Esophagus squamous epithelium (tissue), 4 donors: Measurements from ENCODE around the gene FAM110D.

Experiments used
- POLR2A ChIP-seq, 4 donors: fragments of 450-650 bp; IDR thresholded peaks; one replicate each; pipeline ENCODE4 v1.6.1; 2017; ENCODE audit warnings: antibody characterized with exemption in 4 of 4, mild to moderate bottlenecking in 4 of 4, moderate library complexity in 3 of 4
- TF ChIP-seq, protein P1 (sequence below), 6 experiments: fragments of 450-650 bp in 4 of 6; fragments of 200-600 bp in 2 of 6; sonication (generic) in 2 of 6; IDR thresholded peaks; one replicate each; pipeline ENCODE4 v1.5.1; 2016 to 2019; ENCODE audit warnings: antibody characterized with exemption in 6 of 6, mild to moderate bottlenecking in 4 of 6, moderate library complexity in 4 of 6

DNA sequence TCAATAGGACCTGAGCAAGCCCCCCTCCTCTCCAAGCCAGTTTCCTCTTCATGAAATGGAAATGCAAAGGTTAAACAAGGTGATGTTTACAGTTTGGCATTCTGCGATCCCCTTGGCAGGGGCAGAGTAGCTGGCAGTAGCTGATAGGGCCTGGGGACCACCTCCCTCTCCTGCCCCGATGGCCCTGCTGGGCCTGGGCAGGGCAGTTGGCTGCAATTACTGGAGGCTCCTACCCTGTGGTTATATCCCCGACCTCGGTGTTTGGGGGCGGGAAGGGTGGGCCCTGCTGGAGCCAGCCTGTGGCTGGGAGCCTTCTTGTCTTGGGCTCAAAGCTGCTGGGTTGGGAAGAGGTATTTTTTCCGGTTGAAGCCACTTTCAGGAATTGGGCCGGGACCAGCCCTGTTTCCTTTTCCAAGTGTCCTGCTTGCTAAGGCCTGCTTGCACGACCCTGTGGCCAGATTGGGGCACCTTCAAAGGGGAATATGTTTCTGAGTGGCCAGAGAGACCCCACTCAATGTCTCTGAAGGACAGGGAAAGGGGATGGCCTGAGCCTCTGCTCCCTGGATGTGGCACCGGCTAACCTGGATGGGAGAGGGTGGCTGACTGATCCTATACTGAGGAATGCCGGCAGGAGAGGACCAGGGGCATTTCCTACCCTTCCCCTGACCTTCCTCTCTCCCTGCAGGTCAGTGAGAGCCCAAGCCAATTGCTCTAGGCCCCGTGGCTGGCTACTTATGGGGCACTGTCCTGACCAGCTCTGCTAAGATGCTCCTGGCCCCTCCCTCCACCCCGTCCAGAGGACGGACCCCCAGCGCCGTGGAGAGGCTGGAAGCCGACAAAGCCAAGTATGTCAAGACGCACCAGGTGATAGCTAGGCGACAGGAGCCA is 1.9 kb downstream of the FAM110D start:
- TF ChIP-seq, protein P1, sequence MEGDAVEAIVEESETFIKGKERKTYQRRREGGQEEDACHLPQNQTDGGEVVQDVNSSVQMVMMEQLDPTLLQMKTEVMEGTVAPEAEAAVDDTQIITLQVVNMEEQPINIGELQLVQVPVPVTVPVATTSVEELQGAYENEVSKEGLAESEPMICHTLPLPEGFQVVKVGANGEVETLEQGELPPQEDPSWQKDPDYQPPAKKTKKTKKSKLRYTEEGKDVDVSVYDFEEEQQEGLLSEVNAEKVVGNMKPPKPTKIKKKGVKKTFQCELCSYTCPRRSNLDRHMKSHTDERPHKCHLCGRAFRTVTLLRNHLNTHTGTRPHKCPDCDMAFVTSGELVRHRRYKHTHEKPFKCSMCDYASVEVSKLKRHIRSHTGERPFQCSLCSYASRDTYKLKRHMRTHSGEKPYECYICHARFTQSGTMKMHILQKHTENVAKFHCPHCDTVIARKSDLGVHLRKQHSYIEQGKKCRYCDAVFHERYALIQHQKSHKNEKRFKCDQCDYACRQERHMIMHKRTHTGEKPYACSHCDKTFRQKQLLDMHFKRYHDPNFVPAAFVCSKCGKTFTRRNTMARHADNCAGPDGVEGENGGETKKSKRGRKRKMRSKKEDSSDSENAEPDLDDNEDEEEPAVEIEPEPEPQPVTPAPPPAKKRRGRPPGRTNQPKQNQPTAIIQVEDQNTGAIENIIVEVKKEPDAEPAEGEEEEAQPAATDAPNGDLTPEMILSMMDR (IDR thresholded peaks at IDR 0.05): no peak
- no peak for TF ChIP-seq POLR2A (IDR thresholded peaks at IDR 0.05)
